Activated CD8-positive, alpha-beta T cell treated with anti-CD3 and anti-CD28 coated beads for 36 hours (primary cell): ENCODE measurements around the gene EIF2S1. TPM values are rescaled to one million over a fixed set of nuclear protein-coding genes. Genes with fewer than 3 reads are reported as not detected.

Experiments
- ATAC-seq: fragments of 200-7000 bp; cut with Tn5 transposase; one replicate; pipeline ENCODE4 v1.10.0; 2021; ENCODE audit warnings: mild to moderate bottlenecking, moderate library complexity
- CTCF ChIA-PET: fragments of 350-600 bp; sonication (Branson Sonifier 250); formaldehyde crosslinking; loops from one replicate; lab custom pipeline; 2021; ENCODE audit warnings: antibody characterized with exemption; lab: Charles Lee
- POLR2A ChIA-PET: fragments of 350-600 bp; sonication (Branson Sonifier 250); formaldehyde crosslinking; loops from one replicate; lab custom pipeline; 2021; ENCODE audit warnings: antibody characterized with exemption; lab: Charles Lee
- DNase-seq: peaks from one replicate; pipeline ENCODE4 v3.0.0-alpha.2; 2020
- H3K27ac Mint-ChIP-seq: one replicate; pipeline ENCODE4 v1.8.0; 2021; ENCODE audit warnings: mild to moderate bottlenecking, mixed read lengths
- H3K27me3 Mint-ChIP-seq: one replicate; pipeline ENCODE4 v1.8.0; 2021; ENCODE audit warnings: mixed read lengths
- H3K36me3 Mint-ChIP-seq: one replicate; pipeline ENCODE4 v1.8.0; 2021; ENCODE audit warnings: low read depth, mixed read lengths
- H3K4me1 Mint-ChIP-seq: one replicate; pipeline ENCODE4 v1.8.0; 2021; ENCODE audit warnings: low read depth, mixed read lengths
- H3K4me3 Mint-ChIP-seq: one replicate; pipeline ENCODE4 v1.8.0; 2021; ENCODE audit warnings: mild to moderate bottlenecking, moderate library complexity, mixed read lengths
- H3K9me3 Mint-ChIP-seq: one replicate; pipeline ENCODE4 v1.8.0; 2021; ENCODE audit warnings: mixed read lengths
- intact Hi-C: fragments of 100-400 bp; cut with micrococcal nuclease; formaldehyde crosslinking; loops from one replicate; pipeline ENCODE4 v1.10.0; 2022
- total RNA-seq, 2 experiments: library from RNA; stranded (reverse); gene quantifications; one replicate each; pipeline ENCODE4 v1.2.3, GENCODE V29; 2021
- TF ChIP-seq, protein P1 (sequence below): fragments of 200-600 bp; IDR thresholded peaks from one replicate; pipeline ENCODE4 v1.8.0; 2022; ENCODE audit warnings: antibody characterized with exemption, mild to moderate bottlenecking

Gene EIF2S1
- total RNA-seq, 2 experiments from 2014 or later: 210 to 219 TPM

DNA sequence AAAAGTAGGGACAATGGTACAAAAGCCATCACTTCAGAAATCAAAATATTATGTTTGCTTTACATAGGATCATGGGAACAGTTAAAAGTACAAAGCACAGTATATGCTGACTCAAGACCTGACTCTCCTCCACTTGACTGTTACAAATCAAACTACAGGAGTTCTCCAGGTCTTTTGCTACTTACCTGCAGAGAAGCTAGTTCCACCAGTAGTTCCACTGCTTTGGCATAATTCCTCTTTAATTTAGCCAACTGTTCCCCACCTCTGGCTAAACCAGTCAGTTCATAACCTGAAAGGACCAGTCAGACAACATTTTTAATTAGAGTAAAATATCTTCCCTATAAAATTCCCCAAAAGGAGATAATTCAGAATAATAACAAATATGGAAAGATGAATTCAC, 14.5 kb upstream of the EIF2S1 start:
- intact Hi-C loops: no loop called here
- ChIA-PET CTCF (interaction anchor here (0.9 kb wide), 1 partner anchor 14 kb away, joined by 3 read pairs; the partner anchor contains the start of genes ATP6V1D and EIF2S1), POLR2A (no interaction called here)
- peaks cover 11% of the 10 kb centered on the region for H3K36me3 Mint-ChIP-seq
- H3K27ac Mint-ChIP-seq: no peak overlapping the region
- DNase-seq (no peak), ATAC-seq (no peak)
- H3K4me3 Mint-ChIP-seq: no peak overlapping the region
- no peaks in the 10 kb centered on the region for H3K4me1 Mint-ChIP-seq
- no peaks in the 10 kb centered on the region for H3K9me3 Mint-ChIP-seq
- no peaks in the 10 kb centered on the region for H3K27me3 Mint-ChIP-seq
- TF ChIP-seq, protein P1, sequence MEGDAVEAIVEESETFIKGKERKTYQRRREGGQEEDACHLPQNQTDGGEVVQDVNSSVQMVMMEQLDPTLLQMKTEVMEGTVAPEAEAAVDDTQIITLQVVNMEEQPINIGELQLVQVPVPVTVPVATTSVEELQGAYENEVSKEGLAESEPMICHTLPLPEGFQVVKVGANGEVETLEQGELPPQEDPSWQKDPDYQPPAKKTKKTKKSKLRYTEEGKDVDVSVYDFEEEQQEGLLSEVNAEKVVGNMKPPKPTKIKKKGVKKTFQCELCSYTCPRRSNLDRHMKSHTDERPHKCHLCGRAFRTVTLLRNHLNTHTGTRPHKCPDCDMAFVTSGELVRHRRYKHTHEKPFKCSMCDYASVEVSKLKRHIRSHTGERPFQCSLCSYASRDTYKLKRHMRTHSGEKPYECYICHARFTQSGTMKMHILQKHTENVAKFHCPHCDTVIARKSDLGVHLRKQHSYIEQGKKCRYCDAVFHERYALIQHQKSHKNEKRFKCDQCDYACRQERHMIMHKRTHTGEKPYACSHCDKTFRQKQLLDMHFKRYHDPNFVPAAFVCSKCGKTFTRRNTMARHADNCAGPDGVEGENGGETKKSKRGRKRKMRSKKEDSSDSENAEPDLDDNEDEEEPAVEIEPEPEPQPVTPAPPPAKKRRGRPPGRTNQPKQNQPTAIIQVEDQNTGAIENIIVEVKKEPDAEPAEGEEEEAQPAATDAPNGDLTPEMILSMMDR: no peak

DNA sequence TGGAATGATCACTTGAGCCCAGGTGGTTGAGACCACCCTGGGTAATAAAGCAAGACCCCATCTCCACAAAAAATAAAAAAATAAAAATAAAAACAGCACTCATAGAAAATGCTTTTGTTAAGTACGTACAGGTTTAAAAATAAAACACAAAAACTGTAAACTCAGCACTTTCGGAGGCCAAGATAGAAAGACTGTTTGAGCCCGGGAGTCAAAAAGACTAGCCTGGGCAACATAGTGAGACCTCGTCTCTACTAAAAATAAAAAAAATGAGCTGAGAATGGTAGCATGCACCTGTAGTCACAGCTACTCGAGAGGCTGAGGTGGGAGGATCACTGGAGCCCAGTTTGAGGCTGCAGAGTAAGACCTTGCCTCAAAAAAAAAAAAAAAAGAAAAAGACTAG, 8.1 kb upstream of the EIF2S1 start:
- Mint-ChIP-seq H3K27me3 (no peaks in the 10 kb centered on the region), H3K36me3 (peaks cover 8% of the 10 kb centered on the region), H3K4me3 (no peak overlapping the region), H3K4me1 (peaks cover 11% of the 10 kb centered on the region), H3K27ac (no peak overlapping the region), H3K9me3 (no peaks in the 10 kb centered on the region)
- ChIA-PET CTCF (no interaction called here), POLR2A (interaction anchor here (1.2 kb wide), 1 partner anchor 8 kb away, joined by 5 read pairs; the partner anchor contains the start of genes ATP6V1D and EIF2S1)
- TF ChIP-seq, protein P1: no peak
- DNase-seq (no peak), ATAC-seq (no peak)
- intact Hi-C loops: no loop called here

DNA sequence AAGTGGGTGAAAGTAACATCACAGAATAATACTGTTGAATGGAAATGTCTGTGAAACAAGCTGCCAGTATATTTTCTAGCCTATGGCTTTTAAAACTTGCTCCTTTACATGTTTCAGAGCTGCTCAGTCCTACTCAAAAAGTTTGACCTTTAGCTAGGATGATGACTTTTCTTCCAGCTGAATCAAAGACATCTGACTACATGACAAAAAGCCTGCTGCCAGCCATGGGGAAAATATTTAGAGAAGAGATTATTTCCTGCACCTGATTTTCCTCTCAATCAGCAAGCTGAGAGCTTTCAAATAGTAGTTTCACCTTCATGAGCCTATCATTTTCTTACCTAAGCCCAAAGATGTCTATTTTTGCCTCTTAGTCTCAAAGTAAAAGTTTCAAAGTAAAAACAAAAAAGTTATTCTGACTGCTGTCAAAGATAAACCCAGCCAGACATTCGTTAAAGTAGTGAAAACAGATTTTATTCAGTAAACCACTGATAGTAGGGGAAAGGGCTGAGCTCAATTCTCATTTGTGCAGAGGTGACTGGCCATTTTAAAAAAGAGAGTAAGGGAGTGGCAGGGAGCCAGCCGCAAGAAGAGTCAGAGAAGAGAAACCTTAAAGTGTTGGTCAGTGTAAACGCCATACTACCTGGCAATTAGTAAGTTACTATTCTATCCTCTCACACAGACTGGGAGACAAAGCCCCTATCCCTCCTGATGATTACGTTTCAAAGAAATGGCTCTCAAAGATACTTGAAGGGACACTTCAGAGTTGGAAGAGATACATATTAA, 2.8 kb upstream of the EIF2S1 start:
- no peak for ATAC-seq
- TF ChIP-seq, protein P1: no peak
- Mint-ChIP-seq H3K4me3 (peak overlapping the region; percentile 97), H3K36me3 (peaks cover 14% of the 10 kb centered on the region), H3K27ac (peak overlapping the region; percentile 23), H3K9me3 (no peaks in the 10 kb centered on the region), H3K4me1 (peaks cover 40% of the 10 kb centered on the region), H3K27me3 (no peaks in the 10 kb centered on the region)
- DNase-seq: no peak
- CTCF ChIA-PET: interaction anchor here (0.5 kb wide), 1 partner anchor 122 kb away, joined by 3 read pairs; no protein-coding TSS in a partner anchor
- POLR2A ChIA-PET: interaction anchor here (0.7 kb wide), 1 partner anchor 12 kb away, joined by 3 read pairs; no protein-coding TSS in a partner anchor
- intact Hi-C loops: no loop called here

DNA sequence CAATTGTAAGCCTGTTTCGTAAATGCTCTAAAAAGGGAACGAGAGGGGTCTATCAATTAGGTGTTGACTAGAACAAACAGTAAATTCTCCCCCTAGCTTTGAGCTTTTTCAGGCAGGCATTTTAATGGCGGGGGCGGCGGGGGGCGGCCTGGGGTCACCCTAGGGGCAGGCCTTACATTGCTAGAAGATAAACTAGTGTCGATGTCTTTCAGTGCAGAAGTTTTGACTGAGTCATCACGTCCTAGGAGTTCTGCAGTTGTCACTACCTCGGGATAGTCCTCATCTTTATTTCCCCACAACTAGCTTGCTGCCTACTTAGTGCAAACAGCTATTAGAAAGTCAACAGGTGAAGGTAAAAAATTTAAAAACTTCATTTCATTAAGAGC, 2.2 kb upstream of the EIF2S1 start:
- no peaks in the 10 kb centered on the region for H3K27me3 Mint-ChIP-seq
- intact Hi-C loops: no loop called here
- DNase-seq (no peak), ATAC-seq (no peak)
- H3K4me3 Mint-ChIP-seq: peak overlapping the region; percentile 97
- H3K27ac Mint-ChIP-seq: no peak overlapping the region
- ChIA-PET CTCF (interaction anchor here (0.5 kb wide), 1 partner anchor 123 kb away, joined by 3 read pairs; no protein-coding TSS in a partner anchor), POLR2A (interaction anchor here (0.7 kb wide), 1 partner anchor 12 kb away, joined by 3 read pairs; no protein-coding TSS in a partner anchor)
- H3K4me1 Mint-ChIP-seq: peaks cover 44% of the 10 kb centered on the region
- H3K9me3 Mint-ChIP-seq: no peaks in the 10 kb centered on the region
- TF ChIP-seq, protein P1: no peak
- peaks cover 14% of the 10 kb centered on the region for H3K36me3 Mint-ChIP-seq
